BLaER1 (cell line): ENCODE data around the gene ZAP70.
"Not testable (repeated sequence)": the region's sequence is repeated elsewhere in the genome, so short reads cannot be mapped to it uniquely, and the experiment has no call there.

Source experiments
- H3K27ac ChIP-seq: shearing (Covaris generic); formaldehyde crosslinking; 2 replicates; pipeline ENCODE4 v1.8.1; 2022
- H3K27me3 ChIP-seq: shearing (Covaris generic); formaldehyde crosslinking; 2 replicates; pipeline ENCODE4 v1.8.1; 2022
- H3K36me3 ChIP-seq: shearing (Covaris generic); formaldehyde crosslinking; 2 replicates; pipeline ENCODE4 v1.8.1; 2022
- H3K4me1 ChIP-seq: shearing (Covaris generic); formaldehyde crosslinking; 2 replicates; pipeline ENCODE4 v1.8.1; 2022
- H3K4me2 ChIP-seq: shearing (Covaris generic); formaldehyde crosslinking; 2 replicates; pipeline ENCODE4 v1.8.1; 2022
- H3K4me3 ChIP-seq: shearing (Covaris generic); formaldehyde crosslinking; 2 replicates; pipeline ENCODE4 v1.8.1; 2022
- H3K9ac ChIP-seq: shearing (Covaris generic); formaldehyde crosslinking; 2 replicates; pipeline ENCODE4 v1.8.1; 2022
- H3K9me3 ChIP-seq: shearing (Covaris generic); formaldehyde crosslinking; 2 replicates; pipeline ENCODE4 v1.8.1; 2022
- H4K20me1 ChIP-seq: shearing (Covaris generic); formaldehyde crosslinking; 2 replicates; pipeline ENCODE4 v1.8.1; 2022
- Cebpa-rat ChIP-seq: shearing (Covaris generic); IDR thresholded peaks from 2 replicates; pipeline ENCODE4 v1.8.1; 2022

The ZAP70 gene

DNA sequence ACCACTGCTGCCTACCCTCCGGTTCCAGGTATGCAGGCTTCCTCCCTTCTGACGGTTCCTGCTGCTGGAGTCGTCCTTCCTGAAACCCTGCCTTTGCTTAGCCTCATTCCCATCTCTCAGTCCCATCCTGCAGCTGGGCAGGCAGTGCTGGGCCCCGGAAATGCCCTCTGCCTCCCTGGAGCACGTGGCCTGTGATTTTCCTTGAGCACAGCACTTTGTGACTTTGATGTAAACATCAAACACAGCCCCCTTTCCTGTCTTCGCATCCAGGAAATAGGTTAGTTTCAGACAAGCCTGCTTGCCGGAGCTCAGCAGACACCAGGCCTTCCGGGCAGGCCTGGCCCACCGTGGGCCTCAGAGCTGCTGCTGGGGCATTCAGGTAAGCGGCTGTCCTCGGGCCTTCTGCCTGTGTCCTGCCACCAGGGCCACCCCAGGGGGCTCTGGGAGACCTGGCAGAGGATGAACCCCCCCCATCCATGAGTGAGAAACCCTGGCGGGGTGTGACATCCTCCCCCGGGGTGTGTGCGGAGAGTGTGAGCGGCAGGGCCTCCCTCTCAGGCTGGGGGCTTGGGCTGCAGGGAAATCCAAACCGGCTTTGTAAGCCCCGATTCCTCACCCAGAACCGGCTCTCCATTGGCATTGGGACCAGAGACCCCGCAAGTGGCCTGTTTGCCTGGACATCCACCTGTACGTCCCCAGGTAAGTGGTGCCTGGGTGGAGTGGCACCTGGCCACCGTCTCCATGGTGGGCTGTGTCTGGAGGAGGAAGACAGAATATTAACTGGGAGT is at the start of gene ZAP70:
ZAP70 (plus strand) TSS at position 281 of the 788 bp plus-strand sequence. CDS start 10,461 bp downstream, outside the sequence.
- Histone ChIP-seq H3K4me3 (peak within 1 kb of the TSS; percentile 67), H3K9ac (peak within 1 kb of the TSS; percentile 93)
- TF ChIP-seq Cebpa-rat: no peak

DNA sequence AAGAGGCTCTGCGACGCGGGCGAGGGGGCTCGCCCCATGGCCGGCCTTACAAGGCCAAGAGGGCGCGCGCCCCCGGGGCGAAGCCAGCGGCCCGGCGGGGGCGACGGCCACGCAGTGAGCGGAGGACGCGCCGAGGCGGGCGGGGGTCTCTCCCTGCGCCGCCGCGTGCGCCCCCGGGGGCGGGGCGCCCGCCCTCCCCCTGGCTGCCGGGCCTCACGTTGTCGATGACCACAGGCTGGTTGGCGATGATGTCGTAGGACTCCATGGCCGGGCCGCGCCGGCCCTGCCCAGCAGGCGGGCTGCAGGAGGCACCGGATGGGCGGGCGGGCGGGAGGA is 49.8 kb upstream of the ZAP70 start:
- no peaks in the 10 kb centered on the region for H3K27me3 ChIP-seq
- H4K20me1 ChIP-seq: peaks cover 45% of the 10 kb centered on the region
- peaks cover 29% of the 10 kb centered on the region for H3K36me3 ChIP-seq
- H3K9me3 ChIP-seq: no peaks in the 10 kb centered on the region
- peak overlapping the region; percentile 97 for H3K4me2 ChIP-seq
- TF ChIP-seq Cebpa-rat: no peak
- H3K27ac ChIP-seq: peak overlapping the region; percentile 93
- peaks cover 29% of the 10 kb centered on the region for H3K4me1 ChIP-seq
- peak overlapping the region; percentile 96 for H3K4me3 ChIP-seq
- peak overlapping the region; percentile 93 for H3K9ac ChIP-seq

More for the DNA sequence above, at the start of gene ZAP70:
- Histone ChIP-seq H3K36me3 (no peaks in the 10 kb centered on the region), H3K4me1 (peaks cover 100% of the 10 kb centered on the region), H3K4me2 (peak within 1 kb of the TSS; percentile 98), H3K27me3 (no peaks in the 10 kb centered on the region), H3K27ac (peak within 1 kb of the TSS; percentile 99), H3K9me3 (no peaks in the 10 kb centered on the region), H4K20me1 (no peaks in the 10 kb centered on the region)

DNA sequence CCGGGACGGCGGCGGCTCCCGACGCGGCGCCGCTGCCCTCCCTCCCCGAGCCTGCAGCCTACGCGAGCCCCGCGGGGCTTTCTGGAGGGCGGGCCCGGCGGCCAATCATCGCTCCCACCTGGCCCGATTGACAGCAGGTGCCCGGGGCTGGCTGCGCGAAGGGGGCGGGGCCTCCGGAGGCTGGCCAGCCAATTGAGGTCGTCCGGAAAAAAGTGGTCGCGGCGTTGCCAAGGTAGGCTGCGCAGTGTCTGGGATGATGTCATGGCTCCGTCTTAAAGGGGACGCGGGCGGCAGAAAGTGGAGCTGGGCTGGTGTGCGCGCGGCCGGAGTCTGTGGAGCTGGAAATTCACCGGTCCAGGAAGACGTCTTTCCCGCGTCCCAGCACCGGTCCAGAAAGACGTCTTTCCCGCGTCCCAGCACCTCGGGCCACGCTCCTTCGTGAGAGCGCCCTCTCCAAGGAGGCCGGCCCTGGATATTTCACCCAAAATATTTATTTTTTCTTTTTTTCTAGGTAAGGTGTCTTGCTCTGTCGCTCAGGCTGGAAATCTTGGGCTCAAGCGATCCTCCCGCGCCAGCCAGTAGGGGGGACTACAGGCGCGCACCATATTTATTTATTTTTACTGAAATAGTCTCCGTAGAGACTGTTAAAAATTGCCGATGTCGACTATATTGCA is 49.3 kb upstream of the ZAP70 start, which contains the start of gene ACTR1B:
ACTR1B (minus strand) TSS at position 83 of the 674 bp plus-strand sequence. CDS start 154 bp downstream, outside the sequence.
- H3K4me2 ChIP-seq: peak within 1 kb of the TSS; percentile 97
- peak within 1 kb of the TSS; percentile 96 for H3K4me3 ChIP-seq
- H3K4me1 ChIP-seq: peaks cover 29% of the 10 kb centered on the region
- H3K9me3 ChIP-seq: no peaks in the 10 kb centered on the region
- H3K36me3 ChIP-seq: peaks cover 23% of the 10 kb centered on the region
- H3K9ac ChIP-seq: peak within 1 kb of the TSS; percentile 93
- H4K20me1 ChIP-seq: peaks cover 41% of the 10 kb centered on the region
- H3K27ac ChIP-seq: peak within 1 kb of the TSS; percentile 93
- H3K27me3 ChIP-seq: no peaks in the 10 kb centered on the region
- no peak for TF ChIP-seq Cebpa-rat

DNA sequence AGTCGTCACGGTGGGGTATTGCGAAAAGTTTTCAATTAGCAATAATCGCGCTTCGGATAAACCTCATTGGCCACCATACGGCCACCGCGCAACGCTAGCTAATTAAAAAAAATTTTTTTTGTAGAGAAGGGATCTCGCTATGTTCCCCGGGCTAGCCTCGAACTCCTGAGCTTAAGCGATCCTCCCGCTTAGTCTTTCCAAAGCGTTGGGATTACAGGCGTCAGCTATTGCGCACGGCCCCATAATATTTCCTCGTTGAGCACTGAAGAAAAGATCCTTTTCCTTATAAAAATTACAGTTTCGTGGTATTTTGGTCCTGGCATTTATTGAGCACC is 48.8 kb upstream of the ZAP70 start:
- peaks cover 34% of the 10 kb centered on the region for H3K4me1 ChIP-seq
- peak overlapping the region; percentile 79 for H3K4me2 ChIP-seq
- peak overlapping the region; percentile 84 for H3K27ac ChIP-seq
- H4K20me1 ChIP-seq: peaks cover 36% of the 10 kb centered on the region
- H3K9ac ChIP-seq: peak overlapping the region; percentile 88
- no peaks in the 10 kb centered on the region for H3K27me3 ChIP-seq
- peaks cover 18% of the 10 kb centered on the region for H3K36me3 ChIP-seq
- peak overlapping the region; percentile 96 for H3K4me3 ChIP-seq
- no peak for TF ChIP-seq Cebpa-rat
- H3K9me3 ChIP-seq: no peaks in the 10 kb centered on the region

DNA sequence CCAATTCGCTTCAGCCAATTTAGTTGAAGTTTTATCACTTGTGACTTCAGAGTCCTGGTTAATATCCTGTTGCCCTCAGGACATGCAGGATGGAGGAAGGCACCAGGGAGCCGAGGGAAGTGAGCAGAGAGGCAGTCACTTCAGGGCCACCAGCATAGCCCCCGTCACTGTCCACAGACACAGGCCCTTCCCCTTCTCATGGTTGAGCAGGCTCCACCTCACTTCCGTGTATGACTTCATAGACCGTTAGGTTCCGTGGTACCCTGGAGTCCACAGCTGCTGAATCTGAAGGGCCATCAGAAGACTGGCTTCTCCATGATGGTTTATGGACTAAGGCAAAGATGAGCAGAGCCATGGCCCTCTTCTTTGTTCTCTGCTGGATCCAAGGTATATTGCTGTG is 43.9 kb upstream of the ZAP70 start, which contains the start of gene C2orf92:
C2orf92 (plus strand) TSS at position 266 of the 400 bp plus-strand sequence; CDS start at position 342, 76 bp downstream.
- Histone ChIP-seq H3K4me2 (peak within 1 kb of the TSS; percentile 23; the same call in 1 of the 2 replicates), H3K4me3 (no peak within 1 kb of the TSS)
- TF ChIP-seq Cebpa-rat: no peak

DNA sequence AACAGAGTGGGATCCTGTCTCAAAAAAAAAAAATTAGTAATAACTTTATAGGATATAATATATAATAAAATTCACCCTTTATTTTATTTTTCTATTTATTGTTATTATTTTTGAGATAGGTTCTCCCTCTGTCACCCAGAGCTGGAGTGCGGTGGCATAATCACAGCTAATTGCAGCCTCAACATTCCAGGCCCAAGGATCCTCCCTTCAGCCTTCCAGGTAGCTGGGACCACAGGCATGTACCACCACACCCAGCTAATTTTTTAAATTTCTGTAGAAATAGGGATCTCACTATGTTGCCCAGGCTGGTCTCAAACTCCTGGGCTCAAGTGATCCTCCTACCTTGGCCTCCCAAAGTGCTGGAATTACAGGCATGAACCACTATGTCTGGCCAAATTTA is 42.9 kb upstream of the ZAP70 start:
- H3K4me1 ChIP-seq: peaks cover 7% of the 10 kb centered on the region; the same call in 1 of the 2 replicates
- H3K27me3 ChIP-seq: no peaks in the 10 kb centered on the region
- H3K9ac ChIP-seq: no peak overlapping the region
- no peak overlapping the region for H3K27ac ChIP-seq
- H3K36me3 ChIP-seq: no peaks in the 10 kb centered on the region
- no peak overlapping the region for H3K4me2 ChIP-seq
- no peak for TF ChIP-seq Cebpa-rat
- H4K20me1 ChIP-seq: no peaks in the 10 kb centered on the region
- H3K9me3 ChIP-seq: no peaks in the 10 kb centered on the region
- no peak overlapping the region for H3K4me3 ChIP-seq

More for the DNA sequence above, 43.9 kb upstream of the ZAP70 start, which contains the start of gene C2orf92:
- H4K20me1 ChIP-seq: no peaks in the 10 kb centered on the region
- peaks cover 14% of the 10 kb centered on the region for H3K4me1 ChIP-seq
- no peaks in the 10 kb centered on the region for H3K9me3 ChIP-seq
- no peaks in the 10 kb centered on the region for H3K36me3 ChIP-seq
- H3K27me3 ChIP-seq: no peaks in the 10 kb centered on the region
- no peak within 1 kb of the TSS for H3K9ac ChIP-seq
- 0 out of 2 replicates have a peak within 1 kb of the TSS, but pooled peaks have one; percentile 14 for H3K27ac ChIP-seq

DNA sequence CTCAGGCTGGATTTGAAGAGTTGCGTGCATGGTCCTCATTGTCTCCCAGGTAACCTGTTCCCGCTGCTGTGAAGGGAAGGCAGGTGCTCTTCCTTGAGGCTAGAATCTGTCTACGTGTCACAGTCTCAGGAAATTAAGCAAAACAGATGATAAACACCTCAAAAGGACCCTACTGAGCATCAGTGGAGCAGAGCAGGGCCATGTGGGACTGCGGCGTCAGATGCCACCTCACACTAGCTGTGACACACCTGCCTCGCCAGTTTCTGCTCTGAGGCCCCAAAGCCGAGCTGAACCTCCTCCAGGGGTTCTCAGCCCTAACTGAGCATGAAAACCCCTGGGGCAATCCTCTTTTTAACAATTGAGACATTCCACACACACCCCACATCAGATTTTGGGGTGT is 41.9 kb upstream of the ZAP70 start:
- Histone ChIP-seq H3K4me2 (no peak overlapping the region), H3K27ac (no peak overlapping the region), H4K20me1 (no peaks in the 10 kb centered on the region), H3K4me1 (peaks cover 7% of the 10 kb centered on the region; the same call in 1 of the 2 replicates), H3K4me3 (no peak overlapping the region), H3K36me3 (no peaks in the 10 kb centered on the region), H3K27me3 (no peaks in the 10 kb centered on the region), H3K9me3 (no peaks in the 10 kb centered on the region), H3K9ac (no peak overlapping the region)
- no peak for TF ChIP-seq Cebpa-rat

DNA sequence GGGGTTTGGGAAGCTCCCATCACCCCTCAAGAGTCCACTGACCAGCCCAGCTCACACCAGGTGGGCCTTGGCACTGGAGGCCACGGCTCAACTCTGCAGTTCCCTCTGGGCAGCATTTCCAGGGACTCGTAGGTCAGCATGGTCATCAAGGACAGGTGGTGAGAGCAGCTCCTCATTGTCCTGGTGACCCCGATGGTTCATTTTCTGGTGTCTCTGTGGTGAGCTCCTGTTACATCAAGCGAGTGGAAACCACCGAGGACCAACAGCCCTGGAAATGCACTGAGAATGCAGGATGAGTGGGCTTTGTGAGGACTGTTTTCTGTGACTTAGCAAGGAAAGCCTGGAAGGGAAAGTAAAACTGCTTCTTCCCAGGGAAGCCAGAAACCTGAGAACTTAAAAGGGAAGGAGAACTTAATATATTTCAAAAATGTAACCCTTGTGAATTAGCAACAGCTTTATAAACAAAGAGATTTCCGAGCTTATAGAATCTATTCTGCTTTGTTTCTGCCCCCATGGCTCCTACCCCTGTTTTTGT is 40.7 kb upstream of the ZAP70 start:
- not testable (repeated sequence) for H3K4me3 ChIP-seq, H3K36me3 ChIP-seq, H3K27ac ChIP-seq, H4K20me1 ChIP-seq, H3K4me1 ChIP-seq, H3K27me3 ChIP-seq, H3K4me2 ChIP-seq, H3K9ac ChIP-seq, H3K9me3 ChIP-seq

DNA sequence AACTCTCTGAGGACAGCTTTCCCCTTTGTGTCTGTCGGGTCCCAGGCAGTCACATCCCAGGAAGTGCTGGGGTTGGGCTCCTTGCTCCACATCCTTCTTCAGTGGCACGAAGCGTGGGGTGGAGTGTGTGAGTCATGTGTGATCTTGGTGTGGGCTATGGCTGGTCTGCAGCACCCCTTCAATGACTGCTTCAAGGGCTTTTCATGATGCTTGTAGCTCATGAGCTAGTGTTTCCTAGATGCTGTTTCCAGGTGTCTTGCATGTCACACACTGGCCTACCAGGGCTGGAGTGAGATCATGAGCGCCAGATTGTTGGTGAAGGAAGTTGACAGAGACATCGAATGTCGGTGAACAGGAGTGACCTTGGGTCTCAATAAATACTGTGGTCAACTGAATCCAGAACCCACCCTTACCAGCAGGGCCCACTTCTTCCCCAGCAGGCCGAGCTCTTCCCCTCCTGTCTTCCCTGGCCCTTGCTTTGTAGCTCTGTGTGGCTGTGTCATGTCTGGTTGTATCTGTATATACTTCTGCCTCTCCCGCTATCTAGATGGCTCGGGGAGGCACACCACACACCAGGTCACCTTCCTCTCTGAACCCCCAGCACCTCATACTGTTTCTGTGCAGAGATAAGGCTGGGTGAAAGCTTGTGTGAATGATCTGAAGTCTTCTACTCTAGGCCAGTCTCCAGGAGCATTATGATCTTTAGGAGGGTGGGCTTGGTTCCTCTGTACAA is 40.0 kb upstream of the ZAP70 start:
- TF ChIP-seq Cebpa-rat: no peak
- Histone ChIP-seq H3K4me2 (no peak overlapping the region), H3K27ac (no peak overlapping the region), H3K9ac (no peak overlapping the region), H3K36me3 (no peaks in the 10 kb centered on the region), H4K20me1 (no peaks in the 10 kb centered on the region), H3K9me3 (0 out of 2 replicates have a peak, but pooled peaks cover 3% of the 10 kb centered on the region), H3K4me3 (no peak overlapping the region), H3K27me3 (no peaks in the 10 kb centered on the region), H3K4me1 (peaks cover 7% of the 10 kb centered on the region; the same call in 1 of the 2 replicates)
